HG03196 (cell line): ENCODE data around the gene NKAIN2.

Source experiments
- ATAC-seq: cut with Tn5 transposase; IDR thresholded peaks from one replicate; pipeline ENCODE4 v1.9.1; 2021; ENCODE audit not compliant: unreplicated experiment

The NKAIN2 gene

DNA sequence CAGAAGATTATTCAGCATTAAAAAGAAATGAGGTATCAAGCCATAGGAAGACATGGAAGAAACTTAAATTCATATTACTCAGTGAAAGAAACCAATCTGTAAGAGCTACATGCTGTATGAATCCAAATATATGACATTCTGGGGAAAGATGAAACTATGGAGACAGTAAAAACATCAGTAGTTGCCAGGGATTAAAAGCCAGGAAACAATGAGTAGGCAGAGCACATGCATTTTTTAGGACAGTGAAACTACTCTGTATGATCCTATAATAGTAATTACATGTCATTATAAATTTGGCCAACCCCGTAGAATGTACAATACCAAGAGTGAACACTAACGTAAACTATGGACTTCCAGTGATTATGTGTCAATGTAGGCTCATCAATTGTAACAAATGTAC lies 1065.8 kb downstream of the NKAIN2 start:
- ATAC-seq: no peak

DNA sequence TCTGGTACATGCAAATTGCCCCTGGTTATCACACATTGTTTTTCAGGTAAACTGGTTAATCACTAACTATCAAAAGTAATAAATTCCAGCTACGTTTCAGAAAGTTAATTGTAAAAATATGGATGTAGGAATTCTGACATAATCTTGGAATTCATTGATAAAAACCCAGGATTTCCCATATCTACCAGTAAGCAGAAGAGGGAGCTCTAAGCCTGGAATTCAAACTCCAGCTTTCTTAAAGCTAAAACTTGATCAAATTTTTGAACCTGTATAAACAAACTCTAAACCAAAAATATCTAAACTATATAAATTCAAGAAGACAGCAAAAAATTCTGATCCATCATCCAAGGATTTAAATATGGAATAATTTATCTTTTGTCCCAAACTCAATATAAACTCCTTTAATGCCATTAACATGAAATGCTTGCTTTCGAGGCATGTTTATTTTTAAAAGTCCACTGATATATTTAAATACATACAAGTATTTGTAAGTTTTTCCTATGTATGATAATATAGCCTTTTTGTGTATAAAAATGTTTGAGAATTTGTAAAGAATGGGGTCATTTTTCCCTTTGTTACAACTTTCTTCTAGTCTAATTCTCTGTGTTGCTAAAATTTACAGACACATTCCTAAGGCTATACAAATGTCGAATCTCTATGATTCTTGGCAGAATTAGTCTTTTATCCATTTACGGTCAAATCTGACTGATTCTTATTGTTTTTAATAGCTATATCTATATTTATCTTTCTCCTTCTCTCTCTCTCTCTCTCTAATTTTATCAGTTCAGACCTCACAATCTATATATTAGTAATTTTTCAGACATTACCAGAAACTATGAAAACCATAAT lies 1067.2 kb downstream of the NKAIN2 start:
- no peak for ATAC-seq

GRCh38 chr6:124872361-124873065 lies 1068.8 kb downstream of the NKAIN2 start:
- peak; percentile 87 for ATAC-seq

DNA sequence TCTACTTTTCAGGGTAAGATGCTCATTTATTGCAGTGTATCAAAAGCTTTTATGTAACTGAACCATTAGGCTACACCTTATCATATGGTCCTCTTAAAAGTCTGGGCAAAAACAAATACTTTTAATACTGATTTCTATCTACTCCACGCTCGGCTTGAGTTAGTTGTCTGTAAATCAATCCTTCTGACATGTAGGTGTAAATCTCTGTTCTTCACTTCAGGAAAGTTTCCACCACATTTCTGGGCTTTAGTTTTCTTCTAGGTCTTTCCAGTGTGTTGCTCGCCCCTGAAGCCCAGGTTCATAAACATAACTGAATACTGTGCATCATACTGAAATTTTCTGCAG lies 1069.4 kb downstream of the NKAIN2 start:
- no peak for ATAC-seq
